HG03575 (cell line): ENCODE data around the gene WDR12.
"Not testable (repeated sequence)": the region's sequence is repeated elsewhere in the genome, so short reads cannot be mapped to it uniquely, and the experiment has no call there.

Source experiments
- ATAC-seq: cut with Tn5 transposase; IDR thresholded peaks from one replicate; pipeline ENCODE4 v1.9.1; 2021; ENCODE audit not compliant: unreplicated experiment, insufficient number of reproducible peaks, low FRiP score; ENCODE audit errors: extremely low read depth

Gene WDR12

GRCh38 chr2:202908186-202908585 lies 3.3 kb downstream of the WDR12 start:
- no peak for ATAC-seq

- ATAC-seq: not testable (repeated sequence)
These were observed 6.0 kb downstream of the WDR12 start for GRCh38 chr2:202905507-202905906.

- no peak for ATAC-seq
These were observed 26.3 kb downstream of the WDR12 start for GRCh38 chr2:202885190-202885589.

GRCh38 chr2:202883987-202884675 lies 27.3 kb downstream of the WDR12 start:
- ATAC-seq: no peak

GRCh38 chr2:202881570-202881969 lies 29.9 kb downstream of the WDR12 start:
- ATAC-seq: no peak

- no peak for ATAC-seq
These were observed 33.8 kb downstream of the WDR12 start for GRCh38 chr2:202877699-202878098.

GRCh38 chr2:202871300-202872141 lies 40.0 kb downstream of the WDR12 start, which contains the start of gene ICA1L:
Gene ICA1L (minus strand): TSS chr2:202871766. CDS start chr2:202829009, 42,757 bp downstream.
- ATAC-seq: no peak

GRCh38 chr2:202870431-202871299 lies 40.8 kb downstream of the WDR12 start:
- ATAC-seq: no peak

- ATAC-seq: no peak
These were observed 49.5 kb downstream of the WDR12 start for GRCh38 chr2:202861987-202862386.

- no peak for ATAC-seq
These were observed 52.9 kb downstream of the WDR12 start for GRCh38 chr2:202858601-202859000.

GRCh38 chr2:202849343-202849742 lies 62.1 kb downstream of the WDR12 start:
- ATAC-seq: not testable (repeated sequence)

- no peak for ATAC-seq
These were observed 62.7 kb downstream of the WDR12 start for GRCh38 chr2:202848813-202849212.

GRCh38 chr2:202847693-202848524 lies 63.6 kb downstream of the WDR12 start:
- ATAC-seq: no peak

- no peak for ATAC-seq
These were observed 66.8 kb downstream of the WDR12 start for GRCh38 chr2:202844656-202845055.

GRCh38 chr2:202842690-202843089 lies 68.8 kb downstream of the WDR12 start:
- ATAC-seq: no peak

GRCh38 chr2:202841090-202841867 lies 70.2 kb downstream of the WDR12 start:
- no peak for ATAC-seq

GRCh38 chr2:202831242-202832220 lies 79.9 kb downstream of the WDR12 start:
- no peak for ATAC-seq
